Measurements from ENCODE around the gene NMD3.
"Not testable (repeated sequence)": the region's sequence is repeated elsewhere in the genome, so short reads cannot be mapped to it uniquely, and the experiment has no call there.

The NMD3 gene

GRCh38 chr3:161231861-161232260 is 10.8 kb downstream of the NMD3 start:
- no peak for DNase-seq (ENCODE audit: low read depth)

- no peak for DNase-seq (ENCODE audit: low read depth)
Observed at GRCh38 chr3:161233557-161233956, 12.4 kb downstream of the NMD3 start.

- no peak for DNase-seq (ENCODE audit: low read depth)
Observed at GRCh38 chr3:161236240-161236639, 15.1 kb downstream of the NMD3 start.

GRCh38 chr3:161239700-161240099 is 18.6 kb downstream of the NMD3 start:
- DNase-seq (ENCODE audit: low read depth), result no peak

- DNase-seq (ENCODE audit: low read depth), result no peak
Observed at GRCh38 chr3:161244538-161244937, 23.4 kb downstream of the NMD3 start.

GRCh38 chr3:161247049-161247448 is 25.9 kb downstream of the NMD3 start:
- DNase-seq (ENCODE audit: low read depth), result no peak

GRCh38 chr3:161250116-161250515 is 29.0 kb downstream of the NMD3 start:
- DNase-seq (ENCODE audit: low read depth), result no peak

GRCh38 chr3:161251716-161252115 is 30.6 kb downstream of the NMD3 start:
- no peak for DNase-seq (ENCODE audit: low read depth)

GRCh38 chr3:161252143-161252542 is 31.0 kb downstream of the NMD3 start:
- no peak for DNase-seq (ENCODE audit: low read depth)

GRCh38 chr3:161253711-161254110 is 32.6 kb downstream of the NMD3 start:
- no peak for DNase-seq (ENCODE audit: low read depth)

GRCh38 chr3:161254861-161255260 is 33.8 kb downstream of the NMD3 start:
- DNase-seq (ENCODE audit: low read depth), result no peak

- DNase-seq (ENCODE audit: low read depth), result no peak
Observed at GRCh38 chr3:161263057-161263456, 41.9 kb downstream of the NMD3 start.

- DNase-seq (ENCODE audit: low read depth), result no peak
Observed at GRCh38 chr3:161264852-161265251, 43.7 kb downstream of the NMD3 start.

- DNase-seq (ENCODE audit: low read depth), result no peak
Observed at GRCh38 chr3:161265916-161266571, 44.9 kb downstream of the NMD3 start.

- DNase-seq (ENCODE audit: low read depth), result no peak
Observed at GRCh38 chr3:161266731-161267150, 45.6 kb downstream of the NMD3 start.

GRCh38 chr3:161267646-161268045 is 46.5 kb downstream of the NMD3 start:
- DNase-seq (ENCODE audit: low read depth), result no peak

- DNase-seq (ENCODE audit: low read depth), result no peak
Observed at GRCh38 chr3:161268601-161269000, 47.5 kb downstream of the NMD3 start.

- DNase-seq (ENCODE audit: low read depth), result no peak
Observed at GRCh38 chr3:161270991-161271390, 49.9 kb downstream of the NMD3 start.

GRCh38 chr3:161271646-161272045 is 50.5 kb downstream of the NMD3 start:
- DNase-seq (ENCODE audit: low read depth), result no peak

GRCh38 chr3:161272524-161272923 is 51.4 kb downstream of the NMD3 start:
- no peak for DNase-seq (ENCODE audit: low read depth)

- no peak for DNase-seq (ENCODE audit: low read depth)
Observed at GRCh38 chr3:161273589-161274218, 52.6 kb downstream of the NMD3 start.

- DNase-seq (ENCODE audit: low read depth), result no peak
Observed at GRCh38 chr3:161274691-161275298, 53.7 kb downstream of the NMD3 start.

- DNase-seq (ENCODE audit: low read depth), result no peak
Observed at GRCh38 chr3:161275919-161276318, 54.8 kb downstream of the NMD3 start.

GRCh38 chr3:161282387-161282786 is 61.3 kb downstream of the NMD3 start:
- DNase-seq (ENCODE audit: low read depth), result not testable (repeated sequence)

Measured in stimulated activated CD8-positive, alpha-beta memory T cell treated with anti-CD3 and anti-CD28 coated beads, Interleukin-15, amount 100 ng/mL, for 24 hours (primary cell).